ENCODE data around the gene PDE6H.

DNA sequence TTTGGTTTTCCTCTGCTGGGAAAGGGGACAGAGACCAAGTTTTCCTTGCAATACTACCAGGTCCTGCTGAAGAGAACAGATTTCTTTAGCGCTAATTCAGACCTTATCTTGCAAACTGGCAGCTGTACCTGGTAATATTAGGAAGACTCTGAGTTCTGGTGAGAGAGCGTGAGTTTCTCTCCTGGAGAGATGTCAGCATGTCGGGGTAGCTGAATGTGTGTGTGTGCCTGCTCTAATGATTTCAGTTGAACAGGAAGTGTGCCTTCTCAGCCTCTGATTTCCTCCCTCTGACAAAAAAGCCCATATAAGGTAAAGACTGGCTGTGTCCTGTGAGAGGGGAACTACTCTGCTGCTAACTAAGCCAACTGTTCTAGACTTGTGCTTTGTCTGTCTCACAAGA, 24.2 kb upstream of the PDE6H start:
- TF ChIP-seq POLR2AphosphoS5 (IDR thresholded peaks at IDR 0.05; ENCODE audit: insufficient read depth in 1 of 2, low read depth in 1 of 2) (peak in 1 of 2 donors; percentile 56), CTCF (IDR thresholded peaks at IDR 0.05) (no peak), POLR2A (IDR thresholded peaks at IDR 0.05) (no peak)

Measured in vagina (tissue), 2 donors.